Sigmoid colon (tissue), 4 donors: Measurements from ENCODE around the gene L2HGDH.

ENCODE experiments used
- EP300 ChIP-seq, 4 donors: sonication (generic); formaldehyde crosslinking; IDR thresholded peaks; one replicate each; pipeline ENCODE4 v1.6.1; 2017; ENCODE audit warnings: antibody characterized with exemption in 4 of 4
- POLR2A ChIP-seq, 2 donors: fragments of 450-650 bp; IDR thresholded peaks; one replicate each; pipeline ENCODE4 v1.6.1; 2016; ENCODE audit warnings: antibody characterized with exemption in 2 of 2, mild to moderate bottlenecking in 2 of 2, moderate library complexity in 2 of 2
- TF ChIP-seq, protein P1 (sequence below), 4 experiments: fragments of 450-650 bp in 3 of 4; fragments of 200-600 bp in 1 of 4; IDR thresholded peaks; one replicate each; pipeline ENCODE4 v1.5.1; 2016 to 2019; ENCODE audit warnings: antibody characterized with exemption in 4 of 4, mild to moderate bottlenecking in 3 of 4, moderate library complexity in 2 of 4

DNA sequence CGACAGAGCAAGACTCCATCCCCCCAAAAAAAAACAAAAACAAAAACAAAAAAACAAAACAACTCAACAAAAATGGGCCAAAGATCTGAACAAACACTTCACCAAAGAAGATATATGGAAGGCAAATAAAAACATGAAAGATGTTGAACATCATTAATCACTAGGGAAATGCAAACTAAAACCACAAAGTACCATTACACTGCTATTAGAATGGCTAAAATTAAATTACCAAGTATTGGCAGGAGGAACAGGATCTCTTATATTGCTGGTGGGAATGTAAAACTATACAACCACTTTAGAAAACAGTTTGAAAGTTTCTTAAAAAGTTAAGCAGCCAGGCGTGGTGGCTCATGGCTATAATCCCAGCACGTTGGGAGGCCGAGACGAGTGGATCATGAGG, 93.5 kb downstream of the L2HGDH start:
- TF ChIP-seq, protein P1, sequence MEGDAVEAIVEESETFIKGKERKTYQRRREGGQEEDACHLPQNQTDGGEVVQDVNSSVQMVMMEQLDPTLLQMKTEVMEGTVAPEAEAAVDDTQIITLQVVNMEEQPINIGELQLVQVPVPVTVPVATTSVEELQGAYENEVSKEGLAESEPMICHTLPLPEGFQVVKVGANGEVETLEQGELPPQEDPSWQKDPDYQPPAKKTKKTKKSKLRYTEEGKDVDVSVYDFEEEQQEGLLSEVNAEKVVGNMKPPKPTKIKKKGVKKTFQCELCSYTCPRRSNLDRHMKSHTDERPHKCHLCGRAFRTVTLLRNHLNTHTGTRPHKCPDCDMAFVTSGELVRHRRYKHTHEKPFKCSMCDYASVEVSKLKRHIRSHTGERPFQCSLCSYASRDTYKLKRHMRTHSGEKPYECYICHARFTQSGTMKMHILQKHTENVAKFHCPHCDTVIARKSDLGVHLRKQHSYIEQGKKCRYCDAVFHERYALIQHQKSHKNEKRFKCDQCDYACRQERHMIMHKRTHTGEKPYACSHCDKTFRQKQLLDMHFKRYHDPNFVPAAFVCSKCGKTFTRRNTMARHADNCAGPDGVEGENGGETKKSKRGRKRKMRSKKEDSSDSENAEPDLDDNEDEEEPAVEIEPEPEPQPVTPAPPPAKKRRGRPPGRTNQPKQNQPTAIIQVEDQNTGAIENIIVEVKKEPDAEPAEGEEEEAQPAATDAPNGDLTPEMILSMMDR (IDR thresholded peaks at IDR 0.05): no peak
- no peak for TF ChIP-seq EP300 (IDR thresholded peaks at IDR 0.05)
- TF ChIP-seq POLR2A (IDR thresholded peaks at IDR 0.05): no peak
